MM.1S (cell line): ENCODE measurements around the gene CXCL3.
A peak's percentile ranks its signal among the peaks of the same experiment; 100 is the strongest.

Source experiments
- DNase-seq: peaks from one replicate; pipeline ENCODE4 v3.0.0-alpha.2; 2015
- H2AFZ ChIP-seq: fragments of 300-600 bp; sonication (generic); 2 replicates; pipeline ENCODE4 v1.6.0; 2016; ENCODE audit warnings: antibody characterized with exemption, low read length
- H3F3A ChIP-seq: fragments of 300-600 bp; sonication (generic); 2 replicates; pipeline ENCODE4 v1.6.1; 2016; ENCODE audit warnings: mild to moderate bottlenecking, antibody characterized with exemption, low read length, moderate library complexity, mixed read lengths; ENCODE audit not compliant: insufficient read depth
- H3K27ac ChIP-seq: fragments of 300-600 bp; sonication (generic); 2 replicates; pipeline ENCODE4 v1.5.1; 2016; ENCODE audit warnings: mild to moderate bottlenecking, low read length
- H3K27me3 ChIP-seq: fragments of 300-600 bp; sonication (generic); replicated peaks from 2 replicates; pipeline ENCODE4 v1.6.0; 2016; ENCODE audit warnings: low read length; ENCODE audit not compliant: insufficient read depth
- H3K36me3 ChIP-seq: fragments of 300-600 bp; sonication (generic); replicated peaks from 2 replicates; pipeline ENCODE4 v1.6.1; 2016; ENCODE audit warnings: mild to moderate bottlenecking, low read length, mixed read lengths; ENCODE audit not compliant: insufficient read depth
- H3K4me1 ChIP-seq: fragments of 300-600 bp; sonication (generic); 2 replicates; pipeline ENCODE4 v1.6.1; 2016; ENCODE audit warnings: low read length, mixed read lengths
- H3K4me2 ChIP-seq: fragments of 300-600 bp; sonication (generic); 2 replicates; pipeline ENCODE4 v1.6.0; 2016; ENCODE audit warnings: low read depth, low read length
- H3K4me3 ChIP-seq: fragments of 300-600 bp; sonication (generic); 2 replicates; pipeline ENCODE4 v1.5.1; 2016; ENCODE audit warnings: low read length, mixed read lengths
- H3K79me2 ChIP-seq: fragments of 300-600 bp; sonication (generic); 2 replicates; pipeline ENCODE4 v1.6.1; 2016; ENCODE audit warnings: mixed run types, low read length, mixed read lengths
- H3K9ac ChIP-seq: fragments of 300-600 bp; sonication (generic); 2 replicates; pipeline ENCODE4 v1.6.1; 2016; ENCODE audit warnings: low read length, mixed read lengths
- H3K9me2 ChIP-seq: fragments of 300-600 bp; sonication (generic); replicated peaks from 2 replicates; pipeline ENCODE4 v1.6.1; 2016; ENCODE audit warnings: mild to moderate bottlenecking, low read length, mixed read lengths; ENCODE audit not compliant: insufficient read depth
- H3K9me3 ChIP-seq: fragments of 300-600 bp; sonication (generic); replicated peaks from 2 replicates; pipeline ENCODE4 v1.6.1; 2016; ENCODE audit warnings: mild to moderate bottlenecking, low read length, mixed read lengths; ENCODE audit not compliant: insufficient read depth
- H4K20me1 ChIP-seq: fragments of 300-600 bp; sonication (generic); 2 replicates; pipeline ENCODE4 v1.6.1; 2016; ENCODE audit warnings: mild to moderate bottlenecking, low read length, moderate library complexity, mixed read lengths; ENCODE audit not compliant: insufficient read depth
- EZH2 ChIP-seq: fragments of 300-600 bp; sonication (generic); optimal IDR thresholded peaks from 2 replicates; pipeline ENCODE3; 2017; ENCODE audit warnings: low read depth, mild to moderate bottlenecking, antibody characterized with exemption, low read length, mixed read lengths
- EZH2phosphoT487 ChIP-seq: fragments of 300-600 bp; sonication (generic); IDR thresholded peaks from 2 replicates; pipeline ENCODE4 v1.6.1; 2018; ENCODE audit warnings: antibody characterized with exemption, low read length
- TF ChIP-seq, protein P1 (sequence below): fragments of 300-600 bp; sonication (generic); IDR thresholded peaks from 2 replicates; pipeline ENCODE4 v1.5.1; 2016; ENCODE audit warnings: antibody characterized with exemption, low read length, mixed read lengths

CXCL3 gene

DNA sequence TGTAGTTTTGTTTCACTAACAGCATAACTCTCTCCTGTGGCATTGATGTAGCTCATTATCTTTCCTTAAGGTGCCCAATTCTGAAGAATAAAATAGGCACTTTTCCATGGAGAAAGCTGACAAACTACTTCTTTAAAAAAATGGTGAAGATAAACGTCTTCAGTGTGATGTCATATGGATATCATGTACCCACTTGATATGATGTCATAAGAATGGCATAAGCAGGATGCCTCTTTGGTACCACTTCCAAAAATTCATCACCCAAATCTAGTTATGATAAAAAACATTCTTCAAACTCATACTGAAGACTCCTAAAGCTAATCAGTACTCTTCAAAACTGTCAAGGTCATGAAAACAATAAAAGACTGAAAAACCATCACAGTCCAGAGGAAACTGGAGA, 2.9 kb upstream of the CXCL3 start:
- H3K9me3 ChIP-seq: no peaks in the 10 kb centered on the region
- no peaks in the 10 kb centered on the region for H3K36me3 ChIP-seq
- TF ChIP-seq, protein P1, sequence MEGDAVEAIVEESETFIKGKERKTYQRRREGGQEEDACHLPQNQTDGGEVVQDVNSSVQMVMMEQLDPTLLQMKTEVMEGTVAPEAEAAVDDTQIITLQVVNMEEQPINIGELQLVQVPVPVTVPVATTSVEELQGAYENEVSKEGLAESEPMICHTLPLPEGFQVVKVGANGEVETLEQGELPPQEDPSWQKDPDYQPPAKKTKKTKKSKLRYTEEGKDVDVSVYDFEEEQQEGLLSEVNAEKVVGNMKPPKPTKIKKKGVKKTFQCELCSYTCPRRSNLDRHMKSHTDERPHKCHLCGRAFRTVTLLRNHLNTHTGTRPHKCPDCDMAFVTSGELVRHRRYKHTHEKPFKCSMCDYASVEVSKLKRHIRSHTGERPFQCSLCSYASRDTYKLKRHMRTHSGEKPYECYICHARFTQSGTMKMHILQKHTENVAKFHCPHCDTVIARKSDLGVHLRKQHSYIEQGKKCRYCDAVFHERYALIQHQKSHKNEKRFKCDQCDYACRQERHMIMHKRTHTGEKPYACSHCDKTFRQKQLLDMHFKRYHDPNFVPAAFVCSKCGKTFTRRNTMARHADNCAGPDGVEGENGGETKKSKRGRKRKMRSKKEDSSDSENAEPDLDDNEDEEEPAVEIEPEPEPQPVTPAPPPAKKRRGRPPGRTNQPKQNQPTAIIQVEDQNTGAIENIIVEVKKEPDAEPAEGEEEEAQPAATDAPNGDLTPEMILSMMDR: no peak
- TF ChIP-seq EZH2phosphoT487 (no peak), EZH2 (no peak)
- no peak overlapping the region for H2AFZ ChIP-seq
- H3F3A ChIP-seq: no peaks in the 10 kb centered on the region
- no peak overlapping the region for H3K9ac ChIP-seq
- H3K4me2 ChIP-seq: no peak overlapping the region
- no peaks in the 10 kb centered on the region for H4K20me1 ChIP-seq
- H3K4me3 ChIP-seq: no peak overlapping the region
- H3K27me3 ChIP-seq: no peaks in the 10 kb centered on the region
- DNase-seq: no peak
- no peaks in the 10 kb centered on the region for H3K79me2 ChIP-seq
- no peaks in the 10 kb centered on the region for H3K4me1 ChIP-seq
- no peak overlapping the region for H3K27ac ChIP-seq
- no peaks in the 10 kb centered on the region for H3K9me2 ChIP-seq

DNA sequence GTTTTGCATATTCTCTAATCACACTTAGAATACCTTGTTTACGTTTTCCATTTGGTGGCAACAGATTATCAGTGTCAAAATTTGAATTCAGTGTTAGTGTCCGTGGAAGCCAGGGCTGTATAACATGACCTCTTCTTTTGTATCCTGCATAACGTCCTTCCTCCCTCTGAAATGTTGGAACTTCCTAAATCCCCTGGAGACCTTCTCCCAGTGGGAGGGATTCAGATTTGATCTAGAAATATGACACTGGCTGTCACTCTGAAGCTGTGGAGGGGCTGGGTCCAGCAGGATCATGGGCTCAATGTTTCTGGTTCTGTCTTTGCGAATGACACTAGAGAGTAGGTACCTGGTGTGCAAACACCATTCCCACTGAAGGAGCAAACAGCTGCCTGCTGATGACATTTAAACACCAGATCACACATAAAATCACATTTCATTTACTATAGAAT, 850 bp upstream of the CXCL3 start:
- no peak for DNase-seq
- Histone ChIP-seq H2AFZ (peak overlapping the region; percentile 86), H3F3A (no peaks in the 10 kb centered on the region), H4K20me1 (no peaks in the 10 kb centered on the region), H3K4me3 (peak overlapping the region; percentile 69; the same call in 1 of the 2 replicates), H3K9me3 (no peaks in the 10 kb centered on the region), H3K9ac (no peak overlapping the region), H3K36me3 (no peaks in the 10 kb centered on the region), H3K4me1 (no peaks in the 10 kb centered on the region), H3K27ac (no peak overlapping the region), H3K79me2 (no peaks in the 10 kb centered on the region), H3K9me2 (no peaks in the 10 kb centered on the region), H3K27me3 (no peaks in the 10 kb centered on the region), H3K4me2 (peak overlapping the region; percentile 56; the same call in 1 of the 2 replicates)
- no peak for TF ChIP-seq EZH2
- TF ChIP-seq EZH2phosphoT487: no peak
- TF ChIP-seq, protein P1: no peak

DNA sequence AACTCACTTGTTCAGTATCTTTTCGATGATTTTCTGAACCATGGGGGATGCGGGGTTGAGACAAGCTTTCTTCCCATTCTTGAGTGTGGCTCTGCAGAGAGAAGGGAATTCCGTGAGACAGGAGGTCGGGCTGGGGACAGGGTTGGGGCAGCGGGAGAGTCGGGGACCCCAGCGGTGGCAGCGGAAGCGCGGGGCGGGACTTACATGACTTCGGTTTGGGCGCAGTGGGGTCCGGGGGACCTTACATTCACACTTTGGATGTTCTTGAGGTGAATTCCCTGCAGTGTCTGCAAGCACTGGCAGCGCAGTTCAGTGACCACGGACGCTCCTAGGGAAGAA, 434 bp downstream of the CXCL3 start:
- Histone ChIP-seq H2AFZ (peak overlapping the region; percentile 54; the same call in 1 of the 2 replicates), H3K36me3 (no peaks in the 10 kb centered on the region), H3K4me2 (peak overlapping the region; percentile 46; the same call in 1 of the 2 replicates), H3F3A (no peaks in the 10 kb centered on the region), H3K9me2 (no peaks in the 10 kb centered on the region), H3K4me3 (peak overlapping the region; percentile 47; the same call in 1 of the 2 replicates), H3K27me3 (no peaks in the 10 kb centered on the region), H4K20me1 (no peaks in the 10 kb centered on the region), H3K9ac (no peak overlapping the region), H3K4me1 (no peaks in the 10 kb centered on the region), H3K79me2 (no peaks in the 10 kb centered on the region), H3K27ac (no peak overlapping the region), H3K9me3 (no peaks in the 10 kb centered on the region)
- DNase-seq: no peak
- TF ChIP-seq, protein P1: no peak
- no peak for TF ChIP-seq EZH2phosphoT487
- no peak for TF ChIP-seq EZH2
